Sigmoid colon (tissue), 7 donors: ENCODE measurements around the gene HHAT. TPM values are rescaled to one million over a fixed set of nuclear protein-coding genes. Genes with fewer than 3 reads are reported as not detected.

ENCODE experiments used
- DNase-seq: peaks from one replicate; pipeline ENCODE4 v3.0.0-alpha.2; 2019
- H3K27ac ChIP-seq, 4 donors: fragments of 200-600 bp; sonication (generic); one replicate each; pipeline ENCODE4 v1.5.1; 2016 to 2019; ENCODE audit warnings: mild to moderate bottlenecking in 1 of 4
- H3K27me3 ChIP-seq, 3 donors: fragments of 200-600 bp; sonication (generic); one replicate each; pipeline ENCODE4 v1.5.1; 2019; ENCODE audit warnings: mild to moderate bottlenecking in 1 of 3
- H3K36me3 ChIP-seq, 4 donors: fragments of 200-600 bp; sonication (generic); one replicate each; pipeline ENCODE4 v1.5.1; 2016 to 2019
- H3K4me1 ChIP-seq, 4 donors: fragments of 200-600 bp; sonication (generic); one replicate each; pipeline ENCODE4 v1.5.1; 2017 to 2019
- H3K4me3 ChIP-seq, 4 donors: fragments of 200-600 bp; sonication (generic); one replicate each; pipeline ENCODE4 v1.5.1; 2017 to 2019; ENCODE audit warnings: mild to moderate bottlenecking in 2 of 4, moderate library complexity in 1 of 4
- H3K9me3 ChIP-seq, 4 donors: fragments of 200-600 bp in 3 of 4; sonication (generic) in 3 of 4; one replicate each; pipeline versions ENCODE4 v1.5.1 to v1.6.1; 2013 to 2019
- EP300 ChIP-seq, 4 donors: sonication (generic); formaldehyde crosslinking; IDR thresholded peaks; one replicate each; pipeline ENCODE4 v1.6.1; 2017; ENCODE audit warnings: antibody characterized with exemption in 4 of 4
- POLR2A ChIP-seq, 2 donors: fragments of 450-650 bp; IDR thresholded peaks; one replicate each; pipeline ENCODE4 v1.6.1; 2016; ENCODE audit warnings: antibody characterized with exemption in 2 of 2, mild to moderate bottlenecking in 2 of 2, moderate library complexity in 2 of 2
- POLR2AphosphoS5 ChIP-seq, 4 donors: sonication (generic); formaldehyde crosslinking; IDR thresholded peaks; one replicate each; pipeline ENCODE4 v1.6.1; 2017; ENCODE audit warnings: antibody characterized with exemption in 4 of 4
- WGBS, 2 donors: extraction: QIAGEN DNeasy Blood & Tissue Kit; methylation state at CpG; one replicate each; pipeline ENCODE4 v1.1.7; 2013; 5-methylcytosine and 5-hydroxymethylcytosine counted together
- intact Hi-C: fragments of 100-400 bp; cut with DNase I; formaldehyde crosslinking; loops from one replicate; pipeline ENCODE4 v1.15.1; 2023
- polyA plus RNA-seq, 3 donors: library from polyadenylated mRNA; stranded (reverse); fragments of 200-250 nt; gene quantifications; one replicate each; pipeline ENCODE4 v1.2.3, GENCODE V29; 2013
- total RNA-seq, 4 donors: library from RNA; depleted of rRNA; stranded (reverse); fragments of >200 nt; gene quantifications; one replicate each; pipeline ENCODE4 v1.1.0, GENCODE V29; 2016
- TF ChIP-seq, protein P1 (sequence below), 4 experiments: fragments of 450-650 bp in 3 of 4; fragments of 200-600 bp in 1 of 4; IDR thresholded peaks; one replicate each; pipeline ENCODE4 v1.5.1; 2016 to 2019; ENCODE audit warnings: antibody characterized with exemption in 4 of 4, mild to moderate bottlenecking in 3 of 4, moderate library complexity in 2 of 4
- donor health status: healthy with polysubstance abuse.
- donor health status: Bipolar disorder and iron deficiency.
- donor health status: healthy.

HHAT gene
- total and polyA plus RNA-seq, 7 donors = 0.46 to 6.4 (median 2.1) TPM

DNA sequence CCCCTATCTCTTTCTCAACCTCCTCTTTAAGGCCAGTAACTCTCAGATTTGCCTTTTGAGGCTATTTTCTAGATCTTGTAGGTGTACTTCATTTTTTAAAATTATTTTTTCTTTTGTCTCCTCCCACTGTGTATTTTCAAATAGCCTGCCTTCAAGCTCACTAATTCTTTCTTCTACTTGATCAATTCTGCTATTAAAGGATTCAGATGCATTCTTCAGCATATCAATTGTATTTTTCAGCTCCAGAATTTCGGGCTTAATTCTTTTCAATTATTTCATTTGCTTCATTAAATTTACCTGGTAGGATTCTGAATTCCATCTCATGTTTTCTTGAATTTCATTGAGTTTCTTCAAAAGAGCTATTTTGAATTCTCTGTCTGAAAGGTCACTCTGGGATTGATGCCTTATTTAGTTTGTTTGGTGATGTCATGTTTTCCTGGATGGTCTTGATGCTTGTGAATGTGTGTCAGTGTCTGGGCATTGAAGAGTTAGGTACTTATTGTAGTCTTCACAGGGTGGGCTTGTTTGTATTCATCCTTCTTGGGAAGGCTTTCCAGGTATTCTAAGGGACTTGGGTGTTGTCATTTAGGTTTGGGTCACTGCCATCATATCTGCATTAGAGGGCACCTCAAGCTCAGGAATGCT is 3.6 kb upstream of the HHAT start:
- 94 to 97% methylated on average over 1 of the region's 1 CpG for WGBS, 2 donors
- no peak overlapping the region for H3K4me3 ChIP-seq

DNA sequence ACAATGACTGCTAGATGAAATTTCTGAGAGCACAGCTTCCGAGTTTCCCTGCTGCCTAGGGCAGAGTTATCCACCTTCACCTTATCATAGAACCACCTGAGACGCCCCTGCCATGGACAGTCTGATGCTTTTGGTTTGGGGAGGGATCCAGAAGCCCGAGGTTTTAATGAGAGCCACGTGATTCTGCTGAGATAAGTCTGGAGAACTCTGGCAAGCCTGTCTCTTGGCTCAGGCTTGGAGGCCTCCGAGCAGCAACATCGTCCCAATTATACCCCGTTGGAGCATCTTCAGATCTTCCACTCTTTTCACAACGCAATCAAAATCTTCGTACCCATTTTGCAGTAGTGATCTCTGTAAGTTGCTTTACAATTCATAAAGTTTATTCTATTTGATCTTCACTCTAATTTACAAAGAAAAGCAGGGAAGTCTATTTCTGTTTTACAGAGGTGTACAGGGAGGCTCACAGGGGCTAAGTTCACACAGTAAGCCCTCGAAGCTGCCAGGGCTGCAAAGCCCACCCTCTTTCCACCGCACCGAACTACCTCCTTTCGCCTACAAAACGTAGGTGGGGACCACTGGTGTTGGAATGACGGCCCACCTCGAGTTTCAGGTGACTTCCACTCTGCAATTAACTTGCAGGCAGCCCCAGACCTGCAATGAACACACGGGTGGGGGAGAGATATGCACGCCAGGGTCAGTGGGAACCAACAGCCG is 513 bp upstream of the HHAT start:
- Histone ChIP-seq H3K27me3 (no peaks in the 10 kb centered on the region), H3K9me3 (no peaks in the 10 kb centered on the region), H3K4me3 (peak overlapping the region; percentile 67 to 91 (median 84)), H3K4me1 (peaks cover 0 to 21% (median 18%) of the 10 kb centered on the region in 4 donors), H3K36me3 (no peaks in the 10 kb centered on the region), H3K27ac (peak overlapping the region; percentile 89 to 95 (median 94))
- DNase-seq = no peak
- intact Hi-C loops = loop anchor here (10.0 kb wide), 1 partner anchor 77 kb away; no protein-coding TSS in a partner anchor
- TF ChIP-seq POLR2AphosphoS5 (IDR thresholded peaks at IDR 0.05) (peak in 1 of 4 donors; percentile 23), POLR2A (IDR thresholded peaks at IDR 0.05) (no peak)
- WGBS, 2 donors = 26 to 27% methylated on average over 19 of the region's 19 CpGs

More for the DNA sequence above, 3.6 kb upstream of the HHAT start:
- H3K4me1 ChIP-seq = peaks cover 0 to 18% (median 16%) of the 10 kb centered on the region in 4 donors
- DNase-seq = no peak
- H3K27ac ChIP-seq = no peak overlapping the region
- TF ChIP-seq, protein P1, sequence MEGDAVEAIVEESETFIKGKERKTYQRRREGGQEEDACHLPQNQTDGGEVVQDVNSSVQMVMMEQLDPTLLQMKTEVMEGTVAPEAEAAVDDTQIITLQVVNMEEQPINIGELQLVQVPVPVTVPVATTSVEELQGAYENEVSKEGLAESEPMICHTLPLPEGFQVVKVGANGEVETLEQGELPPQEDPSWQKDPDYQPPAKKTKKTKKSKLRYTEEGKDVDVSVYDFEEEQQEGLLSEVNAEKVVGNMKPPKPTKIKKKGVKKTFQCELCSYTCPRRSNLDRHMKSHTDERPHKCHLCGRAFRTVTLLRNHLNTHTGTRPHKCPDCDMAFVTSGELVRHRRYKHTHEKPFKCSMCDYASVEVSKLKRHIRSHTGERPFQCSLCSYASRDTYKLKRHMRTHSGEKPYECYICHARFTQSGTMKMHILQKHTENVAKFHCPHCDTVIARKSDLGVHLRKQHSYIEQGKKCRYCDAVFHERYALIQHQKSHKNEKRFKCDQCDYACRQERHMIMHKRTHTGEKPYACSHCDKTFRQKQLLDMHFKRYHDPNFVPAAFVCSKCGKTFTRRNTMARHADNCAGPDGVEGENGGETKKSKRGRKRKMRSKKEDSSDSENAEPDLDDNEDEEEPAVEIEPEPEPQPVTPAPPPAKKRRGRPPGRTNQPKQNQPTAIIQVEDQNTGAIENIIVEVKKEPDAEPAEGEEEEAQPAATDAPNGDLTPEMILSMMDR (IDR thresholded peaks at IDR 0.05) = no peak
- TF ChIP-seq POLR2AphosphoS5 (IDR thresholded peaks at IDR 0.05) (no peak), POLR2A (IDR thresholded peaks at IDR 0.05) (no peak), EP300 (IDR thresholded peaks at IDR 0.05) (no peak)
- H3K27me3 ChIP-seq = no peaks in the 10 kb centered on the region
- intact Hi-C loops = loop anchor here (10.0 kb wide), 1 partner anchor 80 kb away; no protein-coding TSS in a partner anchor
- H3K36me3 ChIP-seq = no peaks in the 10 kb centered on the region
- H3K9me3 ChIP-seq = no peaks in the 10 kb centered on the region

DNA sequence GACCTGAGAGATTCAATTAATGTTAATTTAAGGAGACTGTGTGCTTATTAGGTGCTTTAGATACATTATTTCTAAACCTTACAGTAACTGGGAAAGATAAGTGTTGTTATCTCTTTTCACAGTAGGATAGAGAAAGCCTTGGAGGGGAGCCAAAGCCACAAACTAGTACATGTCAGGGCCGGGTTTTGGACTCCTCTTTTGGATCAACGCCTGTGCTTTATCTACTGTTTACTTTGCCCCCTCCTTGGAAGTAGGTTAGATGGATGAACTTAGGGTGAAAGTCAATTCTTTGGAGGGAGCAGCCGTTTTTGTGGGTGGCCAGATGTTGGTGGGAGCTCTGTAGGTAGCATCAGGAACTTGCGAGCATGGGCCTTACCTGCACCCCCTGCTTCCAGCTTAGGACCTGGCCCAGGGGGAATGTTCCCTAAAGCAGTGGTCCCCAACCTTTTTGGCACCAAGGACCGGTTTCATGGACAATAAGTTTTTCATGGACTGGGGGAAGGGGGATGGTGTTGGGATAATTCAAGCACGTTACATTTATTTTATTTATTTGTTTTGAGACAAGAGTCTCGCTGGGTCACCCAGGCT is 1.7 kb downstream of the HHAT start:
- Histone ChIP-seq H3K27me3 (no peaks in the 10 kb centered on the region), H3K36me3 (no peaks in the 10 kb centered on the region), H3K4me1 (peaks cover 0 to 21% (median 20%) of the 10 kb centered on the region in 4 donors), H3K9me3 (no peaks in the 10 kb centered on the region), H3K27ac (no peak overlapping the region), H3K4me3 (no peak overlapping the region)
- DNase-seq = no peak
- WGBS, 2 donors = 51 to 68% methylated on average over 7 of the region's 7 CpGs
- TF ChIP-seq EP300 (IDR thresholded peaks at IDR 0.05) (no peak), POLR2AphosphoS5 (IDR thresholded peaks at IDR 0.05) (no peak)
- TF ChIP-seq, protein P1 (IDR thresholded peaks at IDR 0.05) = no peak
- intact Hi-C loops = no loop called here

DNA sequence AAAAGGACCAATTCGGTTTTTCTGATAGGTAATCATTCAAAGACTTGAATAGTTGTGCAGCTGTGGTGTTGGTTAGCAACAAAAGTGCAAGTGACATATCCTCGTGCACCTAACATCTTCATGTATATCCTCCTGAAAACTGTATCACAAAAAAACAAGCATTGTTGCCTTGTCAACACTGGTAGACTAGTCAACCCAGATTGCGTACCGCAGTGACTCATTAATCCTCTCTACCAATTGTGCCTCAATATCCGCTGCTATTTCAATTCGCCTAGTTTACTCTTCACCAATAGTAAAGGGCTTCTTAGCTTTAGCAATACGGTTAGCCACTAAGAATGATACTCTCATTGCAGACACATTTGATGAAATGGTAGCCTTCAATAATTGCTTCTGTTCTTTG is 3.5 kb downstream of the HHAT start:
- WGBS, 2 donors = 87 to 91% methylated on average over 7 of the region's 7 CpGs

More for the DNA sequence above, 3.5 kb downstream of the HHAT start:
- Histone ChIP-seq H3K27me3 (no peaks in the 10 kb centered on the region), H3K4me1 (peaks cover 0 to 23% (median 21%) of the 10 kb centered on the region in 4 donors), H3K4me3 (no peak overlapping the region), H3K27ac (no peak overlapping the region), H3K36me3 (no peaks in the 10 kb centered on the region), H3K9me3 (no peaks in the 10 kb centered on the region)
- no peak for DNase-seq
- intact Hi-C loops = no loop called here
- TF ChIP-seq, protein P1 (IDR thresholded peaks at IDR 0.05) = no peak
